22Rv1 (cell line): ENCODE measurements around the gene RBMX.

Source experiments
- CTCF ChIP-seq: fragments of 450-650 bp; IDR thresholded peaks from 2 replicates; pipeline ENCODE4 v1.5.1; 2017; ENCODE audit warnings: mild to moderate bottlenecking
- ZFX ChIP-seq: fragments of 450-650 bp; IDR thresholded peaks from 2 replicates; pipeline ENCODE4 v1.6.1; 2017; ENCODE audit warnings: antibody characterized with exemption, borderline replicate concordance

GRCh38 chrX:136878423-136878822 is 2.1 kb downstream of the RBMX start:
- no peak for TF ChIP-seq ZFX
- TF ChIP-seq CTCF: no peak
